Activated CD8-positive, alpha-beta T cell treated with anti-CD3 and anti-CD28 coated beads for 36 hours (primary cell): Measurements from ENCODE around the gene CAMK2G. TPM values are rescaled to one million over a fixed set of nuclear protein-coding genes. Genes with fewer than 3 reads are reported as not detected.

Experiments
- ATAC-seq: fragments of 200-7000 bp; cut with Tn5 transposase; one replicate; pipeline ENCODE4 v1.10.0; 2021; ENCODE audit warnings: mild to moderate bottlenecking, moderate library complexity
- CTCF ChIA-PET: fragments of 350-600 bp; sonication (Branson Sonifier 250); formaldehyde crosslinking; loops from one replicate; lab custom pipeline; 2021; ENCODE audit warnings: antibody characterized with exemption; lab: Charles Lee
- POLR2A ChIA-PET: fragments of 350-600 bp; sonication (Branson Sonifier 250); formaldehyde crosslinking; loops from one replicate; lab custom pipeline; 2021; ENCODE audit warnings: antibody characterized with exemption; lab: Charles Lee
- DNase-seq: peaks from one replicate; pipeline ENCODE4 v3.0.0-alpha.2; 2020
- H3K27ac Mint-ChIP-seq: one replicate; pipeline ENCODE4 v1.8.0; 2021; ENCODE audit warnings: mild to moderate bottlenecking, mixed read lengths
- H3K27me3 Mint-ChIP-seq: one replicate; pipeline ENCODE4 v1.8.0; 2021; ENCODE audit warnings: mixed read lengths
- H3K36me3 Mint-ChIP-seq: one replicate; pipeline ENCODE4 v1.8.0; 2021; ENCODE audit warnings: low read depth, mixed read lengths
- H3K4me1 Mint-ChIP-seq: one replicate; pipeline ENCODE4 v1.8.0; 2021; ENCODE audit warnings: low read depth, mixed read lengths
- H3K4me3 Mint-ChIP-seq: one replicate; pipeline ENCODE4 v1.8.0; 2021; ENCODE audit warnings: mild to moderate bottlenecking, moderate library complexity, mixed read lengths
- H3K9me3 Mint-ChIP-seq: one replicate; pipeline ENCODE4 v1.8.0; 2021; ENCODE audit warnings: mixed read lengths
- CTCF ChIP-seq: fragments of 200-600 bp; IDR thresholded peaks from one replicate; pipeline ENCODE4 v1.8.0; 2022; ENCODE audit warnings: antibody characterized with exemption, mild to moderate bottlenecking
- intact Hi-C: fragments of 100-400 bp; cut with micrococcal nuclease; formaldehyde crosslinking; loops from one replicate; pipeline ENCODE4 v1.10.0; 2022
- total RNA-seq, 2 experiments: library from RNA; stranded (reverse); gene quantifications; one replicate each; pipeline ENCODE4 v1.2.3, GENCODE V29; 2021

Gene CAMK2G
- total RNA-seq, 2 experiments from 2014 or later = 17.8 to 18.5 TPM

GRCh38 chr10:73902351-73902750 is 28.0 kb upstream of the CAMK2G start:
- no peak for ATAC-seq
- Mint-ChIP-seq H3K27ac (no peak overlapping the region), H3K4me3 (no peak overlapping the region), H3K9me3 (no peaks in the 10 kb centered on the region), H3K4me1 (no peaks in the 10 kb centered on the region), H3K27me3 (peaks cover 32% of the 10 kb centered on the region), H3K36me3 (no peaks in the 10 kb centered on the region)
- intact Hi-C loops = no loop called here
- CTCF ChIA-PET = interaction anchor here (1.4 to 19.1 kb wide), 3 partner anchors 16 to 54 kb away, joined by 5 to 466 read pairs (median 30); no protein-coding TSS in a partner anchor
- TF ChIP-seq CTCF = no peak
- no peak for DNase-seq
- POLR2A ChIA-PET = no interaction called here

- H3K27ac Mint-ChIP-seq = no peak overlapping the region
- peaks cover 27% of the 10 kb centered on the region for H3K27me3 Mint-ChIP-seq
- H3K36me3 Mint-ChIP-seq = no peaks in the 10 kb centered on the region
- CTCF ChIA-PET = interaction anchor here (4.5 to 19.1 kb wide), 2 partner anchors 15 to 41 kb away, joined by 30 to 466 read pairs; no protein-coding TSS in a partner anchor
- no peak for ATAC-seq
- intact Hi-C loops = no loop called here
- POLR2A ChIA-PET = no interaction called here
- DNase-seq = no peak
- TF ChIP-seq CTCF = no peak
- no peaks in the 10 kb centered on the region for H3K9me3 Mint-ChIP-seq
- H3K4me3 Mint-ChIP-seq = no peak overlapping the region
- no peaks in the 10 kb centered on the region for H3K4me1 Mint-ChIP-seq
Measured at GRCh38 chr10:73901261-73901660, 26.9 kb upstream of the CAMK2G start.

GRCh38 chr10:73900064-73900463 is 25.7 kb upstream of the CAMK2G start:
- intact Hi-C loops = no loop called here
- Mint-ChIP-seq H3K27me3 (peaks cover 20% of the 10 kb centered on the region), H3K4me3 (no peak overlapping the region), H3K4me1 (no peaks in the 10 kb centered on the region), H3K27ac (no peak overlapping the region), H3K9me3 (no peaks in the 10 kb centered on the region), H3K36me3 (no peaks in the 10 kb centered on the region)
- POLR2A ChIA-PET = interaction anchor here (1.1 kb wide), 1 partner anchor 66 kb away, joined by 3 read pairs; no protein-coding TSS in a partner anchor
- ATAC-seq = no peak
- TF ChIP-seq CTCF = no peak
- CTCF ChIA-PET = interaction anchor here (0.8 to 19.1 kb wide), 6 partner anchors 14 to 57 kb away, joined by 3 to 466 read pairs (median 4); no protein-coding TSS in a partner anchor
- no peak for DNase-seq

GRCh38 chr10:73899423-73899822 is 25.1 kb upstream of the CAMK2G start:
- no peaks in the 10 kb centered on the region for H3K4me1 Mint-ChIP-seq
- ATAC-seq = no peak
- no peaks in the 10 kb centered on the region for H3K9me3 Mint-ChIP-seq
- POLR2A ChIA-PET = interaction anchor here (0.6 kb wide), 1 partner anchor 415 kb away, joined by 3 read pairs; no protein-coding TSS in a partner anchor
- H3K36me3 Mint-ChIP-seq = no peaks in the 10 kb centered on the region
- intact Hi-C loops = no loop called here
- no peak overlapping the region for H3K27ac Mint-ChIP-seq
- CTCF ChIA-PET = interaction anchor here (0.8 to 19.1 kb wide), 6 partner anchors 13 to 57 kb away, joined by 3 to 466 read pairs (median 4); no protein-coding TSS in a partner anchor
- no peak overlapping the region for H3K4me3 Mint-ChIP-seq
- TF ChIP-seq CTCF = no peak
- DNase-seq = no peak
- peaks cover 19% of the 10 kb centered on the region for H3K27me3 Mint-ChIP-seq

GRCh38 chr10:73898730-73899410 is 24.5 kb upstream of the CAMK2G start:
- ChIA-PET CTCF (interaction anchor here (0.8 to 19.1 kb wide), 7 partner anchors 13 to 58 kb away, joined by 3 to 466 read pairs (median 5); no protein-coding TSS in a partner anchor), POLR2A (interaction anchor here (0.6 kb wide), 2 partner anchors 19 to 415 kb away, joined by 3 read pairs; no protein-coding TSS in a partner anchor)
- no peaks in the 10 kb centered on the region for H3K4me1 Mint-ChIP-seq
- no peaks in the 10 kb centered on the region for H3K9me3 Mint-ChIP-seq
- TF ChIP-seq CTCF = no peak
- H3K4me3 Mint-ChIP-seq = no peak overlapping the region
- intact Hi-C loops = no loop called here
- H3K36me3 Mint-ChIP-seq = no peaks in the 10 kb centered on the region
- DNase-seq (no peak), ATAC-seq (no peak)
- no peak overlapping the region for H3K27ac Mint-ChIP-seq
- H3K27me3 Mint-ChIP-seq = peaks cover 14% of the 10 kb centered on the region
